ENCODE data around the gene P2RX1.
A peak's percentile ranks its signal among the peaks of the same experiment; 100 is the strongest.

Gene P2RX1

GRCh38 chr17:3903051-3903825 is 13.0 kb downstream of the P2RX1 start:
- DNase-seq, result no peak

GRCh38 chr17:3900646-3901045 is 15.6 kb downstream of the P2RX1 start:
- no peak for DNase-seq

GRCh38 chr17:3897731-3898130 is 18.5 kb downstream of the P2RX1 start:
- DNase-seq, result no peak

- no peak for DNase-seq
Measured at GRCh38 chr17:3896968-3897235, 19.4 kb downstream of the P2RX1 start.

- DNase-seq, result no peak
Measured at GRCh38 chr17:3896108-3896967, 19.9 kb downstream of the P2RX1 start.

- no peak for DNase-seq
Measured at GRCh38 chr17:3895354-3895753, 20.9 kb downstream of the P2RX1 start.

GRCh38 chr17:3894911-3895343 is 21.3 kb downstream of the P2RX1 start:
- no peak for DNase-seq

GRCh38 chr17:3894188-3894587 is 22.1 kb downstream of the P2RX1 start:
- DNase-seq, result no peak

- DNase-seq, result no peak
Measured at GRCh38 chr17:3893720-3894116, 22.5 kb downstream of the P2RX1 start.

GRCh38 chr17:3893003-3893719 is 23.1 kb downstream of the P2RX1 start, which contains the start of gene CAMKK1:
Gene CAMKK1 (minus strand): TSS chr17:3893053. CDS start chr17:3885687, 7,366 bp downstream.
- peak; percentile 94 for DNase-seq

- peak; percentile 85 for DNase-seq
Measured at GRCh38 chr17:3892095-3892998, 23.9 kb downstream of the P2RX1 start.

GRCh38 chr17:3891626-3892094 is 24.6 kb downstream of the P2RX1 start:
- no peak for DNase-seq

GRCh38 chr17:3890878-3891219 is 25.4 kb downstream of the P2RX1 start:
- DNase-seq, result no peak

GRCh38 chr17:3890082-3890877 is 26.0 kb downstream of the P2RX1 start:
- no peak for DNase-seq

GRCh38 chr17:3889325-3890012 is 26.8 kb downstream of the P2RX1 start:
- DNase-seq, result no peak

- DNase-seq, result no peak
Measured at GRCh38 chr17:3888343-3889171, 27.7 kb downstream of the P2RX1 start.

- DNase-seq, result no peak
Measured at GRCh38 chr17:3887804-3888203, 28.5 kb downstream of the P2RX1 start.

GRCh38 chr17:3887394-3887793 is 28.9 kb downstream of the P2RX1 start:
- DNase-seq, result no peak

- DNase-seq, result peak; percentile 33
Measured at GRCh38 chr17:3886776-3887175, 29.5 kb downstream of the P2RX1 start.

- no peak for DNase-seq
Measured at GRCh38 chr17:3885970-3886369, 30.3 kb downstream of the P2RX1 start.

Measured in CD4-positive, alpha-beta T cell treated with Interleukin-6 for 4 hours (primary cell).